ENCODE measurements around the gene IFI27L1. TPM values are rescaled to one million over a fixed set of nuclear protein-coding genes. Genes with fewer than 3 reads are reported as not detected.

Gene IFI27L1, protein sequence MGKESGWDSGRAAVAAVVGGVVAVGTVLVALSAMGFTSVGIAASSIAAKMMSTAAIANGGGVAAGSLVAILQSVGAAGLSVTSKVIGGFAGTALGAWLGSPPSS
- total RNA-seq: 7.2 TPM
- polyA plus RNA-seq: 18.9 TPM

DNA sequence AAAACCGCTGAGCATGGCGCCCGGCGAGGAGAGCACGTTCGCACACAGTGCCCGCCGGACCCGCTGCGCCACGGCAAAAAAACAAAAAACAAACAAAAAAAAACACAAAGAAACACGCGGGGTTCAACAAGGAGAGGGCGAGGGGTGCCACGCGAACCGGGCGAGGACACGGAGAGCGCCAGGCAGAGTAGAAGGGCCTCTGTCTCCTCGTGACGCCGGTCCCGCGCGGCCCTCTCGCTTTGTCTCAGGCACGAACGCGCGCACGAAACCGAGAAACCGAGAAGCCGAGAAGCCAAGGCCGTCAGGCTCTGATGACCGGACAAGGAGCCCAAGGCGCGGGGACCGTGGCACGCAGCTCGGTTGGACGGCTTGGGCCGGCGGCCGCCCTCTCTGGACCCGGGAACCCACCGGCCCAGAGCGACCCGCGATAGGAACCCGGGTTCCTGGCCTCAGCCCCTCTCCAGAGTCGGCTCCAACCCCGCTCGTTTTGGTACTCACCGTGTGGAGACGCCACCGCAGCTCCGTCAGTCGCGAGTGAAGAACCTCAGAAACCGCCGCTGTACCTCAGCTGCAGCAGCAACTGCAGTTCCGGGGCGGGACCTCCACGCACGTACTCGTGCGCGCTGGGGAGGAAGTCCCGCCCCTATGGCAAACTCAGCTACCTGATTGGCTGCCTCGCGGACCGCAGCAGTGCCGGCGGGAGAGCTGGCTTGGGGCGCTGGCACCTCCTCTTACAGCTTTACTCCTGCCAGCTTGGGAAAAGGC, at the start of gene IFI27L1, which contains the start of gene DDX24:
Gene IFI27L1 (plus strand): TSS at position 690 of the 765 bp plus-strand sequence. CDS start 15,628 bp downstream, outside the sequence.
Gene DDX24 (minus strand): TSS at position 582 of the 765 bp plus-strand sequence. CDS start 1,460 bp downstream, outside the sequence.
- peaks cover 4% of the 10 kb centered on the region for H3K4me1 ChIP-seq (ENCODE audit: insufficient read depth)
- H3K27ac ChIP-seq (ENCODE audit: low read depth): peak within 1 kb of the TSS; percentile 96
- peak within 1 kb of the TSS; percentile 99 for H3K4me3 ChIP-seq (ENCODE audit: low read depth, low read length)
- no peaks in the 10 kb centered on the region for H3K36me3 ChIP-seq (ENCODE audit: insufficient read depth)
- DNase-seq (ENCODE audit: extremely low spot score): peak; percentile 83
- under 1% methylated on average over 77 of the region's 77 CpGs for WGBS

DNA sequence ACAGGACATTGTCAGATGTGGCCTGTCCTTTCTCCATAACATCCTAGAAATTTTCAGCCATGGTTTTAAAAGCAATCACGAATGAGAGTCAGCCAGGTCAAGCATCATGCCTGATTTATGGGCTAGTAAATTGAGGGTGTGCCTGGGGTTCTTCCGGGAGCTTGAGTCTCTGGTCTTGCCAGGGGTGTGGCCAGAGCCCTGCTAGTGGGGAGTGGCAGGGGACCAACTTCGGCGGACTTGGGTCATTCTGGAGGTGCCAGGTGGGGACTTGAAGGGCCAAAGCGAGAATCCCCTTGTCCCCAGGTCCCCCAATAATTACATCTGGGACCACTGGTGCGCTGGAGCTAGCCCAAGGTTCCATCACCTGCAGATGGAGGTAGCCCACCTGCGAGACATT, 49.2 kb upstream of the IFI27L1 start:
- H3K36me3 ChIP-seq (ENCODE audit: insufficient read depth): no peaks in the 10 kb centered on the region
- no peak for DNase-seq (ENCODE audit: extremely low spot score)
- H3K27ac ChIP-seq (ENCODE audit: low read depth): no peak overlapping the region
- no peaks in the 10 kb centered on the region for H3K4me1 ChIP-seq (ENCODE audit: insufficient read depth)
- 66% methylated on average over 7 of the region's 7 CpGs for WGBS
- no peak overlapping the region for H3K4me3 ChIP-seq (ENCODE audit: low read depth, low read length)

DNA sequence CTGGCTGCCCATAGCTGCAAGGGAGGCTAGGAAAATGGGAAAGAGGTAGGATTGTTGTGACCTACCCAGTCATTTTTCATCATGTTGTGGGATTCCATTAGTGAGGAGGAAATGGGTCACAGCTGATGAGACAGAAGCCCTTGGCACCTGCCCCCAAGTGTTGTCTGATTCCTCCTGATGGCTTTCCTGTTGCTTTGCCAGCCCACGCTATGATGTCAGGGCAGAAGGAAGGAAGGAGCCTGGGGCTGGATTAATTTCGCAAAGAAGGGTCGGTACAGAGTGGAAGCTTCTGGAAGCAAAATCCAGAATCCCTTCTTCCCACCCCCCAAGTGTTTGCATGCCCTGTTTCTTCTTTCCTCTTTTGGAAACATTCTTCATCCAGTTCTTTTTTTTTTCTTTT, 46.2 kb upstream of the IFI27L1 start:
- no peaks in the 10 kb centered on the region for H3K4me1 ChIP-seq (ENCODE audit: insufficient read depth)
- 89% methylated on average over 3 of the region's 3 CpGs for WGBS
- H3K27ac ChIP-seq (ENCODE audit: low read depth): no peak overlapping the region
- H3K36me3 ChIP-seq (ENCODE audit: insufficient read depth): no peaks in the 10 kb centered on the region
- H3K4me3 ChIP-seq (ENCODE audit: low read depth, low read length): no peak overlapping the region
- DNase-seq (ENCODE audit: extremely low spot score): no peak

DNA sequence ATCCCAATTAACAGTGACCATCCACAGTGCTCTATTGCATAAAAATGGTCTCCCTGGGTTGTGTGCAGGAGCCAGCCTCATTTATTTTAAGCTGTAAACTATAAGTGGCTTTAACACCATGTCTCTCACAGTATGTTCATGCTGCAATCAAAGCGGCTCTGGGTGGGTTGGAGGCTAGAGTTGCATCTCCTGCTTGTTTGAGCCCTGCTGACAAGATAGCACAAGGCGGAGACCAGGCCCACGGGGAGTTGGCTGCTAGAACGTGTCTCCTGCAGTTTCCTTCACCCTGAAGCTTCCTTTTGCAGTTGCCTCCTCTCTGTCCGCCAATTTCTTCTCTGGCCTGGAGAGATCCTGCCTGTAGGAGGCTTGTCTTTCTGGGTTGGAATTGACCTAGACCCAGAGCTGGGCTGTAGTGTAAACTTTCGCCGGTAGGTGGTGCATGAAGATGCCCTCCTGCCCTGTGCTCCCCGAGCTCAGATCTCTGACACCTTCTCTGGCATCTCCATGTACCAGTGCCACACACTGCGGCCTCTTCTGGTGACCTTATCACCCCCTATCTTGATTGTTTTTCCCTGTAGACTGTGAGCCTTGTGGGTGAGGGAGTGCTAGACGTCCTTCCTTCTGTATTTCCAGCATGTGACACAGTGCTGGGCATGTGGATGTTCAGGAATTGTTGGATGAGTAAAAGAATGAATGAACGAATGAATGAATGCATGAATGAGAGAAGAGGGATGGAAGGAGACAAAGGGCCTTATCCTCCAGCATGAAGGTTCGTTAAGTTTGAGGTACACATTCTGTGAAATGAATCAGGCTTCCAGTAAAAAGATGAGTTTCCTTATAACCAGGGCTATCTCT, 44.6 kb upstream of the IFI27L1 start:
- WGBS: 40% methylated on average over 12 of the region's 12 CpGs
- H3K4me1 ChIP-seq (ENCODE audit: insufficient read depth): no peaks in the 10 kb centered on the region
- no peak overlapping the region for H3K4me3 ChIP-seq (ENCODE audit: low read depth, low read length)
- no peaks in the 10 kb centered on the region for H3K36me3 ChIP-seq (ENCODE audit: insufficient read depth)
- no peak overlapping the region for H3K27ac ChIP-seq (ENCODE audit: low read depth)
- no peak for DNase-seq (ENCODE audit: extremely low spot score)

DNA sequence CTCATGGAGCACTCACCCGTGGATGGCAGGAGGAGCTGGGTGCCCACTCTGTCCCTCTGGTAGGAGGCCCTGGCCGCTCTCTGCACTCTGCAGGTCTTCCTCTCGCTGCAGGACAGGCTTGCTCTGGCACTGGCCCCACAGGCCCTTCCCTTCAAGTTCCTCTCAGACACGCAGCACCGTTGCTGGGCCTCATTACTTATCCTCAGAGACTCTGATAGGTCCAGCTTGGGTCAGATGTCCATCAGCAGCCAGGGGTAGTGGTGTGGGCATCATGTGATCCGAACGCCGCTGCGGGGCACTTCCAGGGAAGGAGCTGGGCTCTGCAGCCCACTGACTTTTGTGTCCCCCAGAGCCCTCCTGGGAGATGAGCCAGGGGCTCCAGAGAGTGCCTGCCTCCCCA, 43.2 kb upstream of the IFI27L1 start:
- no peak overlapping the region for H3K27ac ChIP-seq (ENCODE audit: low read depth)
- no peaks in the 10 kb centered on the region for H3K36me3 ChIP-seq (ENCODE audit: insufficient read depth)
- DNase-seq (ENCODE audit: extremely low spot score): no peak
- H3K4me3 ChIP-seq (ENCODE audit: low read depth, low read length): no peak overlapping the region
- 80% methylated on average over 9 of the region's 9 CpGs for WGBS
- no peaks in the 10 kb centered on the region for H3K4me1 ChIP-seq (ENCODE audit: insufficient read depth)

DNA sequence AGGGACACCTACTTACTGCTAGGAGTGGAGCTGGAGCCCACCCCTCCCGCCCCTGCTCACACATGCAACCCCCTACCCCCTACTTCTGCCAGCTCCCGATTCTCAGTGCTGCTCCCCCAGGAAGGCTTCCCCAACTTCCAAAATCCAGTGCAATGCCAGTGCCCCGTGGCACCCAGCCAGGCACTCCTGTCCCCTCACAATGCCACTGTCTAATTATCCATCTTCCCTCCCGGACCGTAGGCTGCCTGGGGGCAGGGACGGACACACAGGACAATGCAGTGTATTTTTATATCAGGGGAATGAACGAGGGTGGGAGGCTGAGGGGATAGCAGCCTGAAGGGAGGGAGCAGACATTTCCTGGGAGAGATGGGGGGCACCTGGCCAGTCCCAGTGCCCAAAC, 42.6 kb upstream of the IFI27L1 start:
- no peak overlapping the region for H3K27ac ChIP-seq (ENCODE audit: low read depth)
- no peaks in the 10 kb centered on the region for H3K36me3 ChIP-seq (ENCODE audit: insufficient read depth)
- 89% methylated on average over 7 of the region's 7 CpGs for WGBS
- no peak overlapping the region for H3K4me3 ChIP-seq (ENCODE audit: low read depth, low read length)
- H3K4me1 ChIP-seq (ENCODE audit: insufficient read depth): no peaks in the 10 kb centered on the region
- DNase-seq (ENCODE audit: extremely low spot score): no peak

DNA sequence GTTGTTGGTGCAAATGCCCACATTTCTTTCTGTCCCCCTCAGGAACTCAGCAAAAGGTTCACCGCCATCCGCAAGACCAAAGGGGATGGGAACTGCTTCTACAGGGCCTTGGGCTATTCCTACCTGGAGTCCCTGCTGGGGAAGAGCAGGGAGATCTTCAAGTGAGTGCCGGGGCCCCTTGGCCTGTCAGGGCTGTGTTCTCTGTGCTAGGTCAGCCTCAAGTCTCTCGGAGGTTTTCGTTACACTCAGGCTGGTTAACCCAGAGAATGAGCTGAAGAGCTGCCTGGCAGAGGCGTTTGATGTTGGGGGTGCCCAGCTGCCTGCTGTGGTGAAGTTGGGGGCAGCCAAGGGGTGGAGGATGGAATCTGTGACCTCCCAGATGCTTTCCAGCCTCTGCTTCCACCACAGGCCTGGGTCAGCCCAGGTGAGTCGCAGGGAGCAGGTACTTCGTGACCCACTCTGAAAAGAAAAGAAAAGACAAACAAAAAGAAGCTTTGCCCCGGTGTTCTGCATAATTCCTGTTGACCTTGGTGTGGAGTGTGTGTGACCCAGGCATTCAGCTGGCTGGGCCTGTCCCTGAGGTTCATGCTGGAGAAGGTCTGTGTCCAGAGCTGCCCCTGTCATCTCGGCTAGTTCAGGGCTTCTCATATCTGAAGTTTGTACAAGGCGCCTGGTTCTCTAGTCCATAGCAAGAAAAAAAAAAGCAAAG, 42.0 kb upstream of the IFI27L1 start:
- H3K4me3 ChIP-seq (ENCODE audit: low read depth, low read length): no peak overlapping the region
- WGBS: 88% methylated on average over 11 of the region's 11 CpGs
- no peak overlapping the region for H3K27ac ChIP-seq (ENCODE audit: low read depth)
- no peaks in the 10 kb centered on the region for H3K4me1 ChIP-seq (ENCODE audit: insufficient read depth)
- no peak for DNase-seq (ENCODE audit: extremely low spot score)
- no peaks in the 10 kb centered on the region for H3K36me3 ChIP-seq (ENCODE audit: insufficient read depth)

DNA sequence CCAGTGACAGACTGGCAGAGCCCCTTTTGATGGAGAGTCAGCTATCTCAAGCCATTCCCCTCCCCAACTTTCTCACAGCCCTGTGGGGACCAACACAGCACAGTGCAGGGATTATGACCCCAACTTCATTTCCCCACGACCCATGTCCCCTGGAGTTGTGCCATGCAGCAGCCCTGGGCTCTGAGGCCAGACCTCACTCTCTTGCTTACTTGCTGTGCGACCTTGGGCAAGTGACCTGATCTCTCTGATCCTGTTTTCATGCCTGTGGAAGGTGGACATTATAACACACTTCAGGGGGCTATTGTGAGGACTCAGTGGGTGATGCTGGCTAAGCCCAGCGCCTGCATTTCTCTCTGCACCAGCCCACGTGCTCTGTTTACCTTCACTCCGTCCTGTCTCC, 40.9 kb upstream of the IFI27L1 start:
- H3K27ac ChIP-seq (ENCODE audit: low read depth): no peak overlapping the region
- no peaks in the 10 kb centered on the region for H3K36me3 ChIP-seq (ENCODE audit: insufficient read depth)
- WGBS: 83% methylated on average over 5 of the region's 5 CpGs
- no peak overlapping the region for H3K4me3 ChIP-seq (ENCODE audit: low read depth, low read length)
- no peaks in the 10 kb centered on the region for H3K4me1 ChIP-seq (ENCODE audit: insufficient read depth)
- DNase-seq (ENCODE audit: extremely low spot score): no peak

DNA sequence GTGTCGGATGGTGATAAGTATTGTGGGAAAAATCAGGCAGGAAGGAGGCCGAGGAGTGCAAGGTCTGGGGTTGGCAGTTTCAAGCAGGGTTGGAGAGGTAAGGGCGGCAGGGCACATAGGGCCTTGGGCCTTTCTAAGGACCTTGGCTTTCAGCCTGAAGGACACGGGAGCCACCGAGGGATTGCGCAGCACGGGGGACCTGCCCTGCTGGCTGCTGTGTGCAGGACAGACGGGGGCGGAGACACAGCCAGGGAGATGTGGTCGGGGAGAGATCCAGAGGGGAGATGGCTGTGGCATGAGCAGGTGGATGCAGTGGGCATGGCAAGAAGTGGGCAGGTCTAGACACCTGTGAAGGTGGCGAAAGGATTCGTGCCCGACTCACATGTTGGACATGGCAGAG, 40.3 kb upstream of the IFI27L1 start:
- WGBS: 88% methylated on average over 13 of the region's 13 CpGs
- no peak for DNase-seq (ENCODE audit: extremely low spot score)
- Histone ChIP-seq H3K27ac (ENCODE audit: low read depth) (no peak overlapping the region), H3K36me3 (ENCODE audit: insufficient read depth) (no peaks in the 10 kb centered on the region), H3K4me1 (ENCODE audit: insufficient read depth) (no peaks in the 10 kb centered on the region), H3K4me3 (ENCODE audit: low read depth, low read length) (no peak overlapping the region)

DNA sequence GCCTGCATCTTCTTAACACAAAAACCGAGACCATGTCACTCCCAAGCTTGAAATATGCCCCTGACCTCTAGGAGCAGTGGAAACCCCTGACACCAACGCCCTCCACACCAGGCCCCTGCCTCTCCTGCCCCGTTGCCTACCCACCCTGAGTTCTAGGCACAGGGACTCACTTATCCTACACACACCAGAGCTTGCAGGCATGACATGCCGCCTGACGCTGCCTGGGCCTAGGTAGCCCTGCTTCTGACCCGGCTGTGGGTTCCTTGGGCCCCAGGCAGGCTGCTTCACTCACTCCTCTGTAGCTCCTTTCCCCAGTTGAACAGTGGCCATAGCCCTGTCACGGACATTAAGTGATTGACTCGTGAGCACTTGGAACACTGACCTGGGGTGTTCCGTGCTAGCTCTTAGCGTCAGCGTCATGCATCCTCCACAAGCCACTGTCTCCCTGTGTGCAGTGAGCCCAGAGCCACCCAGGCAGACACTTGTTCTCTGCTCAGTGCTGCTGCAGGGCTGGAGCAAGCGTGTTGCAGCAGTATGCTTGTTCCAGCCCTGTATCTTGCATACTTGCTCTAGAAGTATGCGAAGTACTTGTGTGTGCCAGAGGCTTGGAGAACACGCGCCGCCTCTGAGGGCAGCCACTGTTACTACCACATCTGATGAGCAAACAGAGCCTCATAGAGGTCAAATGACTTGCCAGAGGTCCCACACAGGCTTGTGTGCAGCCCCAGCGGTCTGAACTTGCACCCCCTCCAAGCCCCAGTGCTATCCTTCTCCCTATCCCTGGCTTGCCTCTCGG, 39.4 kb upstream of the IFI27L1 start:
- Histone ChIP-seq H3K4me3 (ENCODE audit: low read depth, low read length) (no peak overlapping the region), H3K4me1 (ENCODE audit: insufficient read depth) (no peaks in the 10 kb centered on the region), H3K27ac (ENCODE audit: low read depth) (no peak overlapping the region), H3K36me3 (ENCODE audit: insufficient read depth) (no peaks in the 10 kb centered on the region)
- 70% methylated on average over 18 of the region's 18 CpGs for WGBS
- DNase-seq (ENCODE audit: extremely low spot score): no peak

DNA sequence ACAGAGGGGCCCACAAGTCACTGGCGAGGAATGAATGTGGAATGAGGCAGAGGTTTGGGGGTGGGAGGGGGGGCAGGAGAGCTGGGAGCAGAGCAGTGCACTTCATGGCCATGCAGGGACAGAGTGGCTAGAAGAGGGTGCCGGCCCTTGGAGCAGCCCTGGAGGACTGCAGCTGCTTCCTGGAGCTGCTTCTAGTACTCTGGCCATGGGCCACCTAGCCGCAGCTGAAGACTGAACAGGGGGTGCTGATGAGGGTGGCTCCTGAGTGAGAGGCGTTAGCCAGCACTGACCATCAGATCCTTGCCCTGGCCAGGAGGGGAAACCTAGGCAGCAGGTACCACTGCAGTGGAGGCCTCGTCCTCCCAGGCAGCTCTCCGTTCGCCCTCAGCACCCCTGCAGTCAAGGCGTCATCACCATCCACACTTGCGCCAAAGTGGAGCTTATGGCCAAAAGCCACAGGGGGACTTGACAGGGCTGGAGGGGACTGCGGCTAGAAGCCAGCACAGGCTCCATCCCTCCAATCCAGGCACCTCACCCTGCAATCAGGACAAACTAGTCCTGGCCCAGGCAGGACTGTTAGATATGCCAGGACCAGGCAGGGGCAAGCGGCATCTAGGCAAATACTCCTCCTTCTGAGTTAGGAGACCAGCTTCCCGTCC, 38.5 kb upstream of the IFI27L1 start:
- Histone ChIP-seq H3K36me3 (ENCODE audit: insufficient read depth) (peaks cover 2% of the 10 kb centered on the region), H3K4me3 (ENCODE audit: low read depth, low read length) (no peak overlapping the region), H3K27ac (ENCODE audit: low read depth) (no peak overlapping the region), H3K4me1 (ENCODE audit: insufficient read depth) (no peaks in the 10 kb centered on the region)
- DNase-seq (ENCODE audit: extremely low spot score): no peak
- 71% methylated on average over 12 of the region's 12 CpGs for WGBS

DNA sequence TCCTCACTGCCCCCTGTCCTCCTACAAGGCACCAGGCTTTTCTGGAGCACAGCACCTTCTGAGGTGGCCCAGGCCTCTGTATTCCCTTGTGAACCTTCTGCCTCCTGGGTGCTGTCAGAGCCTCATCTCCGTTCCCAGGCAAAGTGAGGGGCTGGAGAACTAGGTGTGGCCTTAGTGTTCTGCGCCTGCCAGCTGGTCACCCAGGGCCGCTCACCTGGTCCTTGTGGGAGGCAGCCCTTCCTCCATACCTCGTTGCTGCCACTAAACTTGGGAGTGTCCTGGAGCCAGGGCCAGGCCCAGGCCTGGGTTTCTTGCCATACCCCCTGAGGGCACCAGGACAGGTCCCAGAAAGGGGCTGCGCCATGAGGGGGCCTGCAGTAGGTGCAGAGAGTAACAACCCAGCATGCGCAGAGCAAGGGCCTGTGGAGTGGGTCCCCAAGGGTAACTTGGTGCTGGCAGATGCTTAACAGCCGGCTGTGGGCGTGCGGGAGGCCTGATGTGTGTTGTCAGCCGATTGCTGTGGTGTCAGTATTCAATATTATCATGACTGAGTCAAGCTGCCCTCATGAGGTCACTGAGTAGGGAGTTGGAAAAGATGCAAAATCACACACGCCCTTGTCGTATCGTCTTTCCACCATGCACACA, 37.9 kb upstream of the IFI27L1 start:
- H3K36me3 ChIP-seq (ENCODE audit: insufficient read depth): peaks cover 2% of the 10 kb centered on the region

More for the DNA sequence above, 37.9 kb upstream of the IFI27L1 start:
- 77% methylated on average over 13 of the region's 13 CpGs for WGBS
- no peaks in the 10 kb centered on the region for H3K4me1 ChIP-seq (ENCODE audit: insufficient read depth)
- DNase-seq (ENCODE audit: extremely low spot score): no peak
- H3K4me3 ChIP-seq (ENCODE audit: low read depth, low read length): no peak overlapping the region
- H3K27ac ChIP-seq (ENCODE audit: low read depth): no peak overlapping the region
